IPS-15b (cell line): Measurements from ENCODE around the gene TOMM5.

Experiments
- H3K27me3 ChIP-seq: one replicate; pipeline ENCODE4 v1.6.1; 2013; ENCODE audit warnings: low read length; ENCODE audit not compliant: control insufficient read depth, insufficient read depth
- H3K36me3 ChIP-seq: one replicate; pipeline ENCODE4 v1.6.1; 2013; ENCODE audit warnings: low read length; ENCODE audit not compliant: control insufficient read depth, insufficient read depth
- H3K4me1 ChIP-seq: one replicate; pipeline ENCODE4 v1.6.1; 2013; ENCODE audit warnings: mild to moderate bottlenecking, low read length; ENCODE audit not compliant: control insufficient read depth, insufficient read depth
- H3K4me3 ChIP-seq: one replicate; pipeline ENCODE4 v1.5.1; 2013; ENCODE audit warnings: low read depth, low read length
- H3K9ac ChIP-seq: one replicate; pipeline ENCODE4 v1.6.1; 2013; ENCODE audit warnings: low read depth, mild to moderate bottlenecking, low read length
- H3K9me3 ChIP-seq: one replicate; pipeline ENCODE4 v1.6.1; 2013; ENCODE audit warnings: mild to moderate bottlenecking, low read length; ENCODE audit not compliant: control insufficient read depth, insufficient read depth

TOMM5 gene

DNA sequence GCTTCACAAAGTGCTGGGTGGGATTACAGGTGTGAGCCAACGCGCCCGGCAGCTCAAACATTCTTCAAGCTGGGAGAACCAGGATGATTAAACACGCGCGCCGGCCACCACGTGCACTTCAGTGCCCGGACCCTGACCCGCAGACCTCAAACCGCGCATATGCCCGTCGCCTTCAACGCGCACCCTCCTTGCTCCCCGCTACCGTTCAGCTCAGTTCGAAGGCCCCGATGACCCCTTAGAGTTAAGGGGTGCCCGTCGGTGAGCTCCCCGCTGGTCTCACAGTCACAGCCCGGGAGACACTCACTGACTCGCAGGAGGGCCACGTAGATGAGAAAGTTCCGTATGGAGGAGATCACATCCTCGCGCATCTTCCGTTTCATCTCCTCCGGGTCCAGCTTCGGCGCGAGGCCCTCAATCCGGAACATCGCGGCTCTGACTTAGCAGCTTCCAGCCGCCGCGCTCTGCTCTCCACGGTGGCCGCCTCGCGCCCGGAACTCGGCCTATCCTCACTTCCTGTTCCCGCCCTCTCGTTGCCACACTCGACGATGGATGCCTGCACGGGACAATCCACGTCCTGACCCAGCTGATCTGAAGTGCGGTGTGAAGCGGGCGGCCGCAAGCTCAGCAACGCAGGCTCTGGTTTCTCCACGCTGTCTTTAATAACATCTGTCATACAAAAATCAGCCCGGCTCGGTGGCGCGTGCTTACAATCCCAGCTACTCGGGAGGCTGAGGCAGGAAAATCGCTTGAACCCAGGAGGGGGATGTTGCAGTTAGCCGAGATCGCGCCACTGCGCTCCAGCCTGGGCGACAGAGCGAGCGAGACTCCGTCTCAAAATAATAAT lies at the start of gene TOMM5:
TOMM5 (minus strand) TSS at position 490 of the 844 bp plus-strand sequence; CDS start at position 425, 65 bp downstream.
- Histone ChIP-seq H3K9me3 (no peaks in the 10 kb centered on the region), H3K36me3 (peaks cover 2% of the 10 kb centered on the region), H3K4me3 (peak within 1 kb of the TSS; percentile 98), H3K27me3 (peaks cover 25% of the 10 kb centered on the region), H3K9ac (peak within 1 kb of the TSS; percentile 97), H3K4me1 (peaks cover 3% of the 10 kb centered on the region)

DNA sequence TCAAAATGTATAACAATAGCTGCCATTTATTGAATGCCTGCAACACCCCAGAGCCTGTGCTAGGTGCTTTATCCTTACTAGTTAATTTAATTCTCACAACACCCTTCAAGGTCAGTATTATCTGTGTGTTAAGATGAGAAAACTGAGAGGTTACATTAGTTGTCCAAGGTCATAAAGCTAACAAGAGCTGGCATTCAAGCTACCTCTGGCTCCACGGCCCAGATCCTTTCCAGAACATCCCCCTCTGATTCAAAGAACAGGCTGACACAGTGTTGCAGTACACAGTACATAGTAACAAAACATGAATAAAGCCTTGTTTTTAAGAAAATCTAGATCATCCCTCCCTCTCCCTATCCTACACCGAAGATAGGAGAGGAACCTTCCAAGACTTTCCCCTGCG lies 48.9 kb upstream of the TOMM5 start:
- Histone ChIP-seq H3K4me3 (no peak overlapping the region), H3K9me3 (no peaks in the 10 kb centered on the region), H3K36me3 (no peaks in the 10 kb centered on the region), H3K27me3 (peaks cover 17% of the 10 kb centered on the region), H3K9ac (no peak overlapping the region), H3K4me1 (no peaks in the 10 kb centered on the region)

DNA sequence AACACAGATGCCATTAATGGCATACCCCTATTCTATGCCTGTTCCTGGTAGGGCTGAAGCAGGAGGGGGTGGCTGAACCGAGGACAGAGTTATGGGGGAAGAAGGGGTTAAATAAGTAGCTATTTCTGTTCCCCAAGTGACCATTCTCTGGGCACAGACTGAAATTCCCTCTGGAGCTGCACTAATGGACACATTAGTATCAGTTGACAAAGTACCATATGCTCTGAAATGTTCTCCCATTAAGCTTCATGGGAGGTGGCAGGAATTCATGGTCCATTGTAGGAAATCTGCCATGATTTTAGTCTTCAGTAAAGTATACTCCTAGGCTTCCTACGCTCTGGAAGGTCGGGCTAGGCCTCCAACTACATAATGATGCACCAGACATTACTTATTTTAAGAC lies 47.8 kb upstream of the TOMM5 start:
- H3K9ac ChIP-seq = no peak overlapping the region
- no peaks in the 10 kb centered on the region for H3K4me1 ChIP-seq
- no peak overlapping the region for H3K4me3 ChIP-seq
- no peaks in the 10 kb centered on the region for H3K9me3 ChIP-seq
- H3K27me3 ChIP-seq = peaks cover 6% of the 10 kb centered on the region
- H3K36me3 ChIP-seq = no peaks in the 10 kb centered on the region

DNA sequence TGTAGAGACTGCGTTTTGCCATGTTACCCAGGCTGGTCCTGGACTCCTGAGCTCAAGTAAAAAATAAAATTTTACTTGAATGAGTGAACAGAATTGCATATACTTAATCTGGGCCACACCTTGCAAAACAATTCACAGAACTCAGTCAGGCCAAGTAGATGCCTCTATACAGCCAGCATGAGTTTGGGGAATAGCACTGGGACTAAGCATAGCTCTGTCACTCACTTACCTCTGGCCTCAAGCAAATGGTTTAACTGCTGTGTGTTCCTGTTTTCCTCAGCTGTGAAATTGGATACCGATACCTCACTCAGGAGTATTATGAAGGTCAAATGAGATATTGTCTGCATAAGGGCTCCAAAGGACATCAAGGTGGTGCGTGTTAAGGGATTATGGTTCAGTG lies 47.4 kb upstream of the TOMM5 start:
- H3K9ac ChIP-seq = no peak overlapping the region
- no peaks in the 10 kb centered on the region for H3K9me3 ChIP-seq
- H3K4me3 ChIP-seq = no peak overlapping the region
- no peaks in the 10 kb centered on the region for H3K4me1 ChIP-seq
- H3K27me3 ChIP-seq = peaks cover 4% of the 10 kb centered on the region
- H3K36me3 ChIP-seq = no peaks in the 10 kb centered on the region

DNA sequence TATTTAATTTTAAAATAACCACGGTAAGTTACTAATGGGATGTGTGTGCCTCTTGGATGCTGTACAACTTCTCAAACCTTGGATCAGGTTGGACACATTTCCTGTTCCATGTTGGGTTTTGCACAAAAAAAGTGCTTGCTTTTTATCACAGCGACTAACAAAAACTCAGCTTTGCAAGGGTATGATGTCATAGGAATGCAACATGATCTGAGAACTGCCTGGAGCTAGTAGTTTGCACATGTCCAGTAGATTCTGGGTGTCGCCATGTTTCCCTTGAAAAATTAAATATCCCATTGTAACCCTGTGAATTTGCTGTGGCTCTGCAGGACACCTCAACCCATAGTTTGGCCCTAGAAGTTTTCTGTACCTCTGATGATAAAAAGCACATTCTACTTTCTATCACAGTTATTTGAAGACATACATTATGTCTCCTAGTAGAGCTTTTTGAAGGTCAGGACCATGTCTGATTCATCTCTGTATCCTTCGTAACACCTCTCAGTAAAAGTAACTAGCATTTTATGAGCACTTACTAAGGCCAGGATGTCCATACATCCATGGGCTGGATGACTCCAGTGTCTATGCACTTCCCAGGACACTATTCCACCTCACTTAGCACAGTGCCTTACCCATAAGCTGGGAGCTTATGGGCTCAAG lies 46.8 kb upstream of the TOMM5 start:
- Histone ChIP-seq H3K36me3 (no peaks in the 10 kb centered on the region), H3K27me3 (peaks cover 4% of the 10 kb centered on the region)

DNA sequence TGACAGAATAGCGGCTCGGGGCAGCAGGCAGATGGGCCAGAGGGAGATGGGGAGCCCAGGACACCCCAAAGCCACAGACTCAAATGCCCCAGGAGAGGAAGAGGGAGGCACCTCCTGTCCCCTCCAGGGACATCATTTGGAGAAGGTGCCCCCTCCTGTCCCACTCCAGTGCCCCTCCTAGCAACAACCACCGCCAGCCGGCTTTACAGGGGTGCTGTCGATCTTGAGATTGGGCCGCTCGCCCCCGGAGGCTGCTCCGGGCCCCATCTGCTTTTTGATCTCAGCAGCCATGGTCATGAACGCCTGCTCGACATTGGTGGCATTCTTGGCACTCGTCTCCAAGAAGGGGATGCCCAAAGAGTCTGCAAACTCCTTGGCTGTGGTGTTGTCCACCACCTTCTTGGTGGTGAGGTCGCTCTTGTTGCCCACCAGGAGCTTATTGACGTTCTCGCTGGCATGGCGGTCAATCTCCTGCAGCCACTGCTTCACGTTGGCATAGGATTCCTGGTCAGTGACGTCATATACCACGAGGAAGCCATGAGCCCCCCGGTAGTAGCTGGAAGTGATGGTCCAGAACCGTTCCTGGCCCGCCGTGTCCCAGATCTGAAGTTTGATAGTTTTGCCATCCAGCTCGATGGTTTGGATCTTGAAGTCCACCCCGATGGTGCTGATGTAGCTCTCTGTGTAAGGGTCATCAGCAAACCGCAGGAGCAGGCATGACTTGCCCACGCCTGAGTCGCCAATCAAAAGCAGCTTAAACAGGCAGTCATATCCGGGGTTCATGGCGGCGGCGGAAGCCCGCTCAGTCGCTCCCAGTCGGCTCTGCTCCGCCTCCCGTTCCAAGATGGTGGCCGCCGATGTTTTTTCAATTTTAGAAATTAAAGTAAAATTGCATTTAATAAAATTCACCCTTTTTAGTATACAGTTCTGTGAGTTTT lies 44.4 kb upstream of the TOMM5 start:
- Histone ChIP-seq H3K4me3 (no peak overlapping the region), H3K27me3 (no peaks in the 10 kb centered on the region), H3K9me3 (no peaks in the 10 kb centered on the region), H3K9ac (no peak overlapping the region), H3K4me1 (no peaks in the 10 kb centered on the region), H3K36me3 (no peaks in the 10 kb centered on the region)

More for the DNA sequence above, 46.8 kb upstream of the TOMM5 start:
- H3K4me3 ChIP-seq = no peak overlapping the region
- no peaks in the 10 kb centered on the region for H3K4me1 ChIP-seq
- H3K9me3 ChIP-seq = no peaks in the 10 kb centered on the region
- no peak overlapping the region for H3K9ac ChIP-seq

DNA sequence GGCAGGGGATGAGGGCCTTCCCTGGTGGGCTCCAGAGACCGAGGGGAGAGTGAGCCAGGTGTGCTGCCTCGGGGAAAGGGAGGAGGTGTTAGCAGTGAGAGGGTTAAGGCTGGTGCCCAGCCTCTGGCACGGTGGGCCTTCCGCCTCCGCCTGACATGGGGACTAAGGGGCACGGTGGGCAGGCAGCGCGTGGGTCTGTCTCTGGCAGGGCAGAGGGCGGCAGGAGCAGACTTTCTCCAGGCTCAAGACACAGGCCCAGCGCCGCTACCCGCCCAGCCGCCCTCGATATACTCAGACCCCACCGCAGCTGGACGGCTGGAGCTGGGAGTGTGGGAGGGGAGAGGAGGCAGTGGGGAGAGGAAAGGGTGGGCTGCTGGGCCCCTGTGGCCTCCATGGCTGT lies 43.4 kb upstream of the TOMM5 start:
- no peaks in the 10 kb centered on the region for H3K36me3 ChIP-seq
- no peaks in the 10 kb centered on the region for H3K9me3 ChIP-seq
- no peak overlapping the region for H3K4me3 ChIP-seq
- H3K27me3 ChIP-seq = no peaks in the 10 kb centered on the region
- H3K9ac ChIP-seq = no peak overlapping the region
- no peaks in the 10 kb centered on the region for H3K4me1 ChIP-seq

DNA sequence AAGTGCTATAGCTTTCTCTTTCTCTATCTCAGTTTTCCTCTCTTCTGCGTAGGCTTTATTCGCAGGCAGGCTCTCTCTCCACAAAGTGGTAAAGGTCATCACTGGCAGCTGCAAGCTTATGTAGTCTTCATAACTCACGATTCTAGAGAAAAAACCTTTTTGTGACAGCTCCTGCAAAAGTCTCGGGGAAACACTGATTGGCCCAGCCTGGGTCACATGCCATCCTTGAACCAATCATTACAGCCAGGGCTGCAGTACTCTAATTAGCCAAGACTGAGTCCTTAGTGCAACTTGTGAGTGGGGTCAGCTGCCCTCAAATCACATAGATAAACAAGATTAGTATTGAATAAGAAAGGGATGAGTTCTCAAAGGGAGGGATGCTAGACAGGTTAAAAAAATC lies 40.1 kb upstream of the TOMM5 start:
- no peaks in the 10 kb centered on the region for H3K4me1 ChIP-seq
- no peak overlapping the region for H3K9ac ChIP-seq
- H3K27me3 ChIP-seq = no peaks in the 10 kb centered on the region
- H3K36me3 ChIP-seq = no peaks in the 10 kb centered on the region
- H3K4me3 ChIP-seq = no peak overlapping the region
- no peaks in the 10 kb centered on the region for H3K9me3 ChIP-seq

DNA sequence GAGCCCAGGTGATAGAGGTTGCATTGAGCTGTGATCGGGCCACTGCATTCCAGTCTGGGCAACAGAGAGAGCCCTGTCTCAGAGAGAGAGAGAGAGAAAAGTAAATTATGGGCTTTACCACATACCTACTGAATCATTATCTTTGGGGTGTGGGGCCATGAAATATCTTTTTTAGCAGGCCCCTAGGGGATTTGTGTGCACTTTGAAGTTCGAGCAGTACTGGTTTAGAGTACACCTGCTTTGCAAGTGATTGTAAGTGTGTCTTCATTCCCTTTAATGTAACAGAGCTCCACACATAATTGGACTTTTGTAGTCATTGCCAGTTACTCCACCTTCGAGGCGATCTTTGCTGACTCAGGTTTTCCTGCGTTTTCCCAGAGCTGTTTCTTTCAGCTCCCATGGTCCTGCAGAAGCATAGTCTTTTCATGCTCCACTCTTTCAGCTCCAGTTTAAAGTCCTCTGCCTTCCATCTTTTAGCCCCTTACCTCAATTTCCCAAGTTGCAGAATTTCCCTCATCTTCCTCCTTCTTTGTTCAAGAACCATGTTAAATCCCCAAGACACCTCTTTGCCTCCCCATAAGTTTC lies 34.4 kb upstream of the TOMM5 start:
- H3K4me3 ChIP-seq = no peak overlapping the region
- no peaks in the 10 kb centered on the region for H3K27me3 ChIP-seq
- H3K9ac ChIP-seq = no peak overlapping the region

DNA sequence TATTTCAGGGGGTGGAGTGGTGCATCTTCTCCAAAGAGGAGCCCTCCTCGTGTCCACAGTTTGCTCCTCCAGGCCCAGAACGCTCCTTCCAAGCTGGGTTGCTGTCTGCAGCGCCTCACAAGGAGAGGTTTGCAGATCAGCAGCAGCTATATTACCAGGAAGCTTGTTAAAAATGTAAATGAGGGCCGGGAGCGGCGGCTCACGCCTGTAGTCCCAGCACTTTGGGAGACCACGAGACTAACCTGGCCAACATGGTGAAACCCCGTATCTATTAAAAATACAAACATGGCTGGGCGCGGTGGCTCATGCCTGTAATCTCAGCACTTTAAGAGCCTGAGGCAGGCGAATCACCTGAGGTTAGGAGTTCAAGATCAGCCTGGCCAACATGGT lies 33.4 kb upstream of the TOMM5 start:
- Histone ChIP-seq H3K4me1 (peaks cover 5% of the 10 kb centered on the region), H3K9me3 (no peaks in the 10 kb centered on the region), H3K27me3 (peaks cover 2% of the 10 kb centered on the region), H3K9ac (no peak overlapping the region), H3K4me3 (no peak overlapping the region), H3K36me3 (no peaks in the 10 kb centered on the region)

More for the DNA sequence above, 34.4 kb upstream of the TOMM5 start:
- H3K36me3 ChIP-seq = no peaks in the 10 kb centered on the region
- H3K4me1 ChIP-seq = peaks cover 5% of the 10 kb centered on the region
- H3K9me3 ChIP-seq = no peaks in the 10 kb centered on the region

DNA sequence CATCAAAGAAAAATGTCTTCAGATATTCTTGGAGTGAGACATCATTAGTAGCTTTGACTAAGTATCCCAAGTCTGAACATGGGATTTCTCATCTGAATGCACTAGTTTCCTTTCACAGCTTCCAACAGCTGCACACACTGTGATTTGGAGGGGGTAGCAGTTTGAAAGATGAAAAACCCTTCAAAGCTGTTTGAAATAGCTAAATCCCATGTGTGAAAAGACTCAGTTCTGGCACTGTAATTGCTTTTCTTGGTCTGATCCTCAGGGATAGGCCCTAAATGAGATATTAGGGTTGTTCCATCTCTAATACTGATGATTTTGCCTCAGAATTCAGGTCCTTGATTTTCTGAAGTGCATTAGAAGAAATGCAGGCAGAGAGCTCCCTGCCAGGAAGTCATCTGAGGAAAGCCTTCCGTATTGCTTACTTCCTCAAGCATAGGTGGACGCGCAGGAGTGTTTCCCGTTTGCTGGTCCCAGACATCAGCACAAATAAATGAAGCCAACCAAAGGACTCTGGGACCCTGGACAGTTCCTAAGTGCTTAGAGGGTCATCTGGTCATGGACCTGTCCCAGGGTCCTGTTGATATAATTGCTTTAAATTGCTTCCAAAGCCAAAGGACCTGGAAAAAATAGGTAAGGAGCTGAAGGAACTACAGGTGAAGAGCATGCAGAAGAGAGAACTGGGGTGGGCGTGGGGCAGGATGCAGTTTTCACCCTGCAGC lies 32.8 kb upstream of the TOMM5 start:
- peaks cover 2% of the 10 kb centered on the region for H3K27me3 ChIP-seq
- H3K9me3 ChIP-seq = no peaks in the 10 kb centered on the region
- H3K36me3 ChIP-seq = no peaks in the 10 kb centered on the region
- peaks cover 5% of the 10 kb centered on the region for H3K4me1 ChIP-seq
- no peak overlapping the region for H3K9ac ChIP-seq
- no peak overlapping the region for H3K4me3 ChIP-seq
